GM12878 (cell line): Measurements from ENCODE around the gene ZBTB32. TPM values are rescaled to one million over a fixed set of nuclear protein-coding genes. Genes with fewer than 3 reads are reported as not detected.

Source experiments
- ATAC-seq: fragments of 200-7000 bp; cut with Tn5 transposase; 3 replicates; pipeline ENCODE4 v1.9.1; 2020; ENCODE audit warnings: mild to moderate bottlenecking, moderate library complexity
- BruUV-seq: library from RNA; stranded (reverse); fragments of 400-500 nt; replicated peaks from 2 replicates; lab custom pipeline; 2021; lab: Mats Ljungman, UMichigan
- CTCF ChIA-PET: fragments of 300-600 bp; sonication (Branson Sonifier 250); formaldehyde crosslinking; extraction: SDS; loops from one replicate; lab custom pipeline; 2021; ENCODE audit warnings: inconsistent platforms; lab: Yijun Ruan, JAX
- POLR2A ChIA-PET: fragments of 350-600 bp; formaldehyde crosslinking; extraction: SDS; loops from one replicate; lab custom pipeline; 2021; ENCODE audit warnings: inconsistent platforms; lab: Charles Lee
- RAD21 ChIA-PET: fragments of 300-600 bp; sonication (Branson Sonifier 250); formaldehyde crosslinking; loops from one replicate; lab custom pipeline; 2023; ENCODE audit warnings: antibody characterized with exemption; ENCODE audit not compliant: unreplicated experiment; lab: Charles Lee
- SMC1A ChIA-PET: fragments of 300-600 bp; sonication (Branson Sonifier 250); formaldehyde crosslinking; loops from one replicate; lab custom pipeline; 2023; ENCODE audit not compliant: unreplicated experiment, uncharacterized antibody; lab: Charles Lee
- DNase-seq: peaks from one replicate; pipeline ENCODE4 v3.0.0-alpha.2; 2011; ENCODE audit warnings: low read depth, low spot score
- FAIRE-seq: peaks from 3 replicates; lab custom pipeline; 2011; peaks lifted over from hg19 to GRCh38; lab: Jason Lieb, UNC
- H2AFZ ChIP-seq: 2 replicates; pipeline ENCODE4 v1.6.0; 2011; ENCODE audit warnings: low read depth, low read length, control low read depth; ENCODE audit not compliant: control insufficient read depth
- H3K27ac ChIP-seq: 2 replicates; pipeline ENCODE4 v1.5.1; 2011; ENCODE audit warnings: control low read depth; ENCODE audit not compliant: control insufficient read depth, insufficient read depth
- H3K27me3 ChIP-seq, 2 experiments: replicated peaks in 1 of 2; 2 replicates each; pipeline versions ENCODE4 v1.6.0 to v1.6.1; 2011; ENCODE audit warnings: low read length in 1 of 2; ENCODE audit not compliant: control insufficient read depth in 2 of 2, insufficient read depth in 2 of 2
- H3K36me3 ChIP-seq, 2 experiments: 2 replicates each; pipeline ENCODE4 v1.5.1; 2011; ENCODE audit warnings: low read length in 1 of 2; ENCODE audit not compliant: control insufficient read depth in 2 of 2, insufficient read depth in 2 of 2
- H3K4me1 ChIP-seq: 2 replicates; pipeline ENCODE4 v1.6.1; 2011; ENCODE audit warnings: mild to moderate bottlenecking, low read length, moderate library complexity, mixed read lengths; ENCODE audit not compliant: control insufficient read depth, insufficient read depth
- H3K4me2 ChIP-seq: 2 replicates; pipeline ENCODE4 v1.6.0; 2011; ENCODE audit warnings: control low read depth; ENCODE audit not compliant: control insufficient read depth, insufficient read depth
- H3K4me3 ChIP-seq: fragments of 200-600 bp; sonication (generic); 2 replicates; pipeline ENCODE4 v1.5.1; 2016
- H3K79me2 ChIP-seq: 2 replicates; pipeline ENCODE4 v1.6.0; 2011; ENCODE audit warnings: low read length; ENCODE audit not compliant: control insufficient read depth, insufficient read depth
- H3K9ac ChIP-seq: 2 replicates; pipeline ENCODE4 v1.8.0; 2011; ENCODE audit warnings: low read length, control low read depth, mixed read lengths; ENCODE audit not compliant: control insufficient read depth, insufficient read depth
- H3K9me3 ChIP-seq: replicated peaks from 3 replicates; pipeline ENCODE4 v1.5.1; 2011; ENCODE audit warnings: mild to moderate bottlenecking, low read length; ENCODE audit not compliant: control insufficient read depth, insufficient read depth
- H4K20me1 ChIP-seq: 2 replicates; pipeline ENCODE4 v1.6.0; 2011; ENCODE audit not compliant: control insufficient read depth, insufficient read depth
- BRCA1 ChIP-seq: IDR thresholded peaks from 2 replicates; pipeline ENCODE4 v1.6.1; 2011; ENCODE audit warnings: low read depth, low read length, improper control_type of control experiment
- HDGF ChIP-seq: fragments of 450-650 bp; IDR thresholded peaks from 2 replicates; pipeline ENCODE4 v1.6.1; 2016; ENCODE audit warnings: antibody characterized with exemption
- LARP7 ChIP-seq: fragments of 450-650 bp; IDR thresholded peaks from 2 replicates; pipeline ENCODE4 v1.6.1; 2017; ENCODE audit warnings: mild to moderate bottlenecking
- NBN ChIP-seq: fragments of 450-650 bp; IDR thresholded peaks from 2 replicates; pipeline ENCODE4 v1.6.1; 2016
- NFXL1 ChIP-seq: fragments of 450-650 bp; IDR thresholded peaks from 2 replicates; pipeline ENCODE4 v1.6.1; 2017; ENCODE audit warnings: antibody characterized with exemption, mild to moderate bottlenecking, borderline replicate concordance
- PAX8 ChIP-seq: fragments of 450-650 bp; IDR thresholded peaks from 2 replicates; pipeline ENCODE4 v1.6.1; 2017; ENCODE audit warnings: mild to moderate bottlenecking, moderate library complexity
- RB1 ChIP-seq: fragments of 450-650 bp; formaldehyde crosslinking; IDR thresholded peaks from 2 replicates; pipeline ENCODE4 v1.6.1; 2017; ENCODE audit warnings: mild to moderate bottlenecking, borderline replicate concordance
- RFX5 ChIP-seq: IDR thresholded peaks from 2 replicates; pipeline ENCODE4 v1.6.1; 2011; ENCODE audit warnings: low read depth, low read length, improper control_type of control experiment
- SUZ12 ChIP-seq: fragments of 200-600 bp; sonication (generic); IDR thresholded peaks from one replicate; pipeline ENCODE4 v1.6.1; 2018; ENCODE audit warnings: antibody characterized with exemption, mild to moderate bottlenecking; ENCODE audit not compliant: unreplicated experiment
- TAF1 ChIP-seq: IDR thresholded peaks from 2 replicates; pipeline ENCODE4 v1.6.1; 2011; ENCODE audit warnings: mild to moderate bottlenecking, low read depth, low read length, borderline replicate concordance
- TCF7 ChIP-seq: IDR thresholded peaks from 2 replicates; pipeline ENCODE4 v1.6.1; 2014; ENCODE audit warnings: antibody characterized with exemption, borderline replicate concordance
- YBX1 ChIP-seq: fragments of 450-650 bp; IDR thresholded peaks from 2 replicates; pipeline ENCODE4 v1.6.1; 2016; ENCODE audit warnings: antibody characterized with exemption
- ZNF207 ChIP-seq: fragments of 450-650 bp; IDR thresholded peaks from 2 replicates; pipeline ENCODE4 v1.6.1; 2014; ENCODE audit warnings: antibody characterized with exemption, mild to moderate bottlenecking, borderline replicate concordance
- ZNF622 ChIP-seq: fragments of 450-650 bp; IDR thresholded peaks from 2 replicates; pipeline ENCODE4 v1.6.1; 2017; ENCODE audit warnings: mild to moderate bottlenecking, inconsistent platforms
- WGBS: methylation state at CpG from one replicate; pipeline ENCODE4 v1.1.6; 2016; ENCODE audit warnings: low lambda C conversion rate; ENCODE audit not compliant: insufficient replicate concordance, insufficient coverage; ENCODE audit errors: missing lambda C conversion rate; 5-methylcytosine and 5-hydroxymethylcytosine counted together
- in situ Hi-C: fragments of 300-500 bp; cut with MboI; formaldehyde crosslinking; loops from 9 replicates; pipeline ENCODE4 v1.14.3; 2018; ENCODE audit warnings: mixed read lengths
- intact Hi-C: fragments of 100-400 bp; cut with micrococcal nuclease; formaldehyde crosslinking; loops from one replicate; pipeline ENCODE4 v1.14.2; 2022; ENCODE audit not compliant: unreplicated experiment
- polyA plus RNA-seq, 11 experiments: library from polyadenylated mRNA; depleted of rRNA in 4 of 11; unstranded in 6 of 11; stranded (reverse) in 5 of 11; fragments of >200 nt; fragmentation: Nextera tagmentation in 4 of 11; fragmentation: Illumina TruSeq in 1 of 11; extraction: Ambion mirVana in 4 of 11; extraction: Trizol in 1 of 11; gene quantifications; 1 replicate in 1 of 11; 2 replicates in 10 of 11; pipeline versions ENCODE4 v1.2.1 to v1.2.3, GENCODE V29; 2011 to 2016; ENCODE audit warnings: inconsistent platforms in 2 of 11, missing spikeins in 2 of 11, low read depth in 1 of 11
- total RNA-seq, 4 experiments: library from RNA; depleted of rRNA in 3 of 4; stranded (reverse); fragments of >200 nt in 3 of 4; fragmentation: Illumina TruSeq in 1 of 4; extraction: Trizol in 1 of 4; gene quantifications; 2 replicates each; pipeline versions ENCODE4 v1.2.1 to v1.2.3, GENCODE V29; 2013 to 2021
- TF ChIP-seq, protein P1 (sequence below): fragments of 450-650 bp; conservative IDR thresholded peaks from 2 replicates; pipeline ENCODE4 v1.6.1; 2017; ENCODE audit warnings: mild to moderate bottlenecking, moderate library complexity
- TF ChIP-seq, protein P2 (sequence below): fragments of 450-650 bp; IDR thresholded peaks from 2 replicates; pipeline ENCODE4 v1.6.1; 2018; ENCODE audit warnings: borderline replicate concordance, mild to moderate bottlenecking; ENCODE audit not compliant: partially characterized antibody
- TF ChIP-seq, protein P3 (sequence below): fragments of 450-650 bp; formaldehyde crosslinking; IDR thresholded peaks from 2 replicates; pipeline ENCODE4 v1.4.0; 2020; ENCODE audit warnings: mild to moderate bottlenecking, moderate library complexity

ZBTB32 gene
- total and polyA plus RNA-seq, 10 of the 15 experiments (the other 5 are each of a cell fraction or from before 2014, with no cell fraction given): 1.0 to 46.7 (median 16.0) TPM

DNA sequence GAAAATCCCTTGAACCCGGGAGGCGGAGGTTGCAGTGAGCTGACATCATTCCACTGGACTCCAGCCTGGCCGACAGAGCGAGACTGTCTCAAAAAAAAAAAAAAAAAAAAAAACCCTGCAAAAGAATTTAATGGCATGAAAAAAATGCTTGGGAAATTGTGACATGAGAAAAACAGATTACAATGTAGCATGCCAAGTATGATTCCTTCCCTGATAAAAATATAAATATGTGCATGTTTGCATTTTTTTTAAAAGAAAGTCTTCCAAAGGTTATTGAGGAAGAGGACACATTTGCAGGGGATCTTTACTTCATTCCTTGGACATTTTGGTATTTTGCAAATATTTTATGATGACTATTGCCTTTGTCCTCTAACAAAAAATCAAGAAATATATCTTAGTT is 14.5 kb upstream of the ZBTB32 start:
- DNase-seq: no peak
- no peak overlapping the region for H2AFZ ChIP-seq
- no peak overlapping the region for H3K4me3 ChIP-seq
- ATAC-seq: no peak
- H3K9me3 ChIP-seq: no peaks in the 10 kb centered on the region
- no peak for FAIRE-seq
- RAD21 ChIA-PET: interaction anchor here (1.2 to 1.4 kb wide), 2 partner anchors 24 to 191 kb away, joined by 3 read pairs; no protein-coding TSS in a partner anchor
- intact Hi-C loops: loop anchor here (5.0 kb wide), 1 partner anchor 192 kb away; no protein-coding TSS in a partner anchor
- peaks cover 6% of the 10 kb centered on the region for H3K4me1 ChIP-seq
- H3K36me3 ChIP-seq: no peaks in the 10 kb centered on the region
- in situ Hi-C loops: no loop called here
- no peak overlapping the region for H3K9ac ChIP-seq
- no peak overlapping the region for H3K4me2 ChIP-seq
- SMC1A ChIA-PET: interaction anchor here (1.5 kb wide), 1 partner anchor 189 kb away, joined by 3 read pairs; no protein-coding TSS in a partner anchor
- H3K79me2 ChIP-seq: no peaks in the 10 kb centered on the region
- no peaks in the 10 kb centered on the region for H3K27me3 ChIP-seq
- WGBS: 92% methylated on average over 2 of the region's 4 CpGs
- H4K20me1 ChIP-seq: no peaks in the 10 kb centered on the region
- TF ChIP-seq, protein P1, sequence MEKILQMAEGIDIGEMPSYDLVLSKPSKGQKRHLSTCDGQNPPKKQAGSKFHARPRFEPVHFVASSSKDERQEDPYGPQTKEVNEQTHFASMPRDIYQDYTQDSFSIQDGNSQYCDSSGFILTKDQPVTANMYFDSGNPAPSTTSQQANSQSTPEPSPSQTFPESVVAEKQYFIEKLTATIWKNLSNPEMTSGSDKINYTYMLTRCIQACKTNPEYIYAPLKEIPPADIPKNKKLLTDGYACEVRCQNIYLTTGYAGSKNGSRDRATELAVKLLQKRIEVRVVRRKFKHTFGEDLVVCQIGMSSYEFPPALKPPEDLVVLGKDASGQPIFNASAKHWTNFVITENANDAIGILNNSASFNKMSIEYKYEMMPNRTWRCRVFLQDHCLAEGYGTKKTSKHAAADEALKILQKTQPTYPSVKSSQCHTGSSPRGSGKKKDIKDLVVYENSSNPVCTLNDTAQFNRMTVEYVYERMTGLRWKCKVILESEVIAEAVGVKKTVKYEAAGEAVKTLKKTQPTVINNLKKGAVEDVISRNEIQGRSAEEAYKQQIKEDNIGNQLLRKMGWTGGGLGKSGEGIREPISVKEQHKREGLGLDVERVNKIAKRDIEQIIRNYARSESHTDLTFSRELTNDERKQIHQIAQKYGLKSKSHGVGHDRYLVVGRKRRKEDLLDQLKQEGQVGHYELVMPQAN: no peak
- TF ChIP-seq, protein P2, sequence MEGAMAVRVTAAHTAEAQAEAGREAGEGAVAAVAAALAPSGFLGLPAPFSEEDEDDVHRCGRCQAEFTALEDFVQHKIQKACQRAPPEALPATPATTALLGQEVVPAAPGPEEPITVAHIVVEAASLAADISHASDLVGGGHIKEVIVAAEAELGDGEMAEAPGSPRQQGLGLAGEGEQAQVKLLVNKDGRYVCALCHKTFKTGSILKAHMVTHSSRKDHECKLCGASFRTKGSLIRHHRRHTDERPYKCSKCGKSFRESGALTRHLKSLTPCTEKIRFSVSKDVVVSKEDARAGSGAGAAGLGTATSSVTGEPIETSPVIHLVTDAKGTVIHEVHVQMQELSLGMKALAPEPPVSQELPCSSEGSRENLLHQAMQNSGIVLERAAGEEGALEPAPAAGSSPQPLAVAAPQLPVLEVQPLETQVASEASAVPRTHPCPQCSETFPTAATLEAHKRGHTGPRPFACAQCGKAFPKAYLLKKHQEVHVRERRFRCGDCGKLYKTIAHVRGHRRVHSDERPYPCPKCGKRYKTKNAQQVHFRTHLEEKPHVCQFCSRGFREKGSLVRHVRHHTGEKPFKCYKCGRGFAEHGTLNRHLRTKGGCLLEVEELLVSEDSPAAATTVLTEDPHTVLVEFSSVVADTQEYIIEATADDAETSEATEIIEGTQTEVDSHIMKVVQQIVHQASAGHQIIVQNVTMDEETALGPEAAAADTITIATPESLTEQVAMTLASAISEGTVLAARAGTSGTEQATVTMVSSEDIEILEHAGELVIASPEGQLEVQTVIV: no peak
- TF ChIP-seq RFX5: no peak
- no peak for TF ChIP-seq PAX8
- no peak for TF ChIP-seq LARP7
- no peak for TF ChIP-seq ZNF622
- no peak for TF ChIP-seq TCF7
- TF ChIP-seq NBN: no peak
- TF ChIP-seq BRCA1: no peak
- no peak for TF ChIP-seq YBX1
- TF ChIP-seq NFXL1: no peak
- TF ChIP-seq, protein P3, sequence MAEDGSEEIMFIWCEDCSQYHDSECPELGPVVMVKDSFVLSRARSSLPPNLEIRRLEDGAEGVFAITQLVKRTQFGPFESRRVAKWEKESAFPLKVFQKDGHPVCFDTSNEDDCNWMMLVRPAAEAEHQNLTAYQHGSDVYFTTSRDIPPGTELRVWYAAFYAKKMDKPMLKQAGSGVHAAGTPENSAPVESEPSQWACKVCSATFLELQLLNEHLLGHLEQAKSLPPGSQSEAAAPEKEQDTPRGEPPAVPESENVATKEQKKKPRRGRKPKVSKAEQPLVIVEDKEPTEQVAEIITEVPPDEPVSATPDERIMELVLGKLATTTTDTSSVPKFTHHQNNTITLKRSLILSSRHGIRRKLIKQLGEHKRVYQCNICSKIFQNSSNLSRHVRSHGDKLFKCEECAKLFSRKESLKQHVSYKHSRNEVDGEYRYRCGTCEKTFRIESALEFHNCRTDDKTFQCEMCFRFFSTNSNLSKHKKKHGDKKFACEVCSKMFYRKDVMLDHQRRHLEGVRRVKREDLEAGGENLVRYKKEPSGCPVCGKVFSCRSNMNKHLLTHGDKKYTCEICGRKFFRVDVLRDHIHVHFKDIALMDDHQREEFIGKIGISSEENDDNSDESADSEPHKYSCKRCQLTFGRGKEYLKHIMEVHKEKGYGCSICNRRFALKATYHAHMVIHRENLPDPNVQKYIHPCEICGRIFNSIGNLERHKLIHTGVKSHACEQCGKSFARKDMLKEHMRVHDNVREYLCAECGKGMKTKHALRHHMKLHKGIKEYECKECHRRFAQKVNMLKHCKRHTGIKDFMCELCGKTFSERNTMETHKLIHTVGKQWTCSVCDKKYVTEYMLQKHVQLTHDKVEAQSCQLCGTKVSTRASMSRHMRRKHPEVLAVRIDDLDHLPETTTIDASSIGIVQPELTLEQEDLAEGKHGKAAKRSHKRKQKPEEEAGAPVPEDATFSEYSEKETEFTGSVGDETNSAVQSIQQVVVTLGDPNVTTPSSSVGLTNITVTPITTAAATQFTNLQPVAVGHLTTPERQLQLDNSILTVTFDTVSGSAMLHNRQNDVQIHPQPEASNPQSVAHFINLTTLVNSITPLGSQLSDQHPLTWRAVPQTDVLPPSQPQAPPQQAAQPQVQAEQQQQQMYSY (CRISPR knock-in tag): no peak
- TF ChIP-seq SUZ12: no peak
- TF ChIP-seq ZNF207: no peak
- no peak for TF ChIP-seq TAF1
- TF ChIP-seq HDGF: no peak
- TF ChIP-seq RB1: no peak
- TF ChIP-seq, all 136 proteins: peak for 0
- no peak overlapping the region for H3K27ac ChIP-seq
- BruUV-seq: no TSS peak
- ChIA-PET CTCF (no interaction called here), POLR2A (interaction anchor here (0.6 kb wide), 1 partner anchor 208 kb away, joined by 4 read pairs; no protein-coding TSS in a partner anchor)
